ENCODE measurements around the gene PSMB10. TPM values are rescaled to one million over a fixed set of nuclear protein-coding genes. Genes with fewer than 3 reads are reported as not detected.
A peak's percentile ranks its signal among the peaks of the same experiment; 100 is the strongest.

The PSMB10 gene
- total RNA-seq, 1 donor from 2014 or later: 16.3 TPM

GRCh38 chr16:67922740-67923139 lies 13.9 kb downstream of the PSMB10 start:
- TF ChIP-seq CTCF (IDR thresholded peaks at IDR 0.05; ENCODE audit: insufficient read depth, low read length, severe bottlenecking): no peak
- DNase-seq (ENCODE audit: low read depth): no peak
- H3K4me3 ChIP-seq (ENCODE audit: low read depth, low read length): no peak overlapping the region
- peaks cover 6% of the 10 kb centered on the region for H3K36me3 ChIP-seq (ENCODE audit: control insufficient read depth, insufficient read depth, low read length)
- FAIRE-seq: no peak
- no peaks in the 10 kb centered on the region for H3K27me3 ChIP-seq (ENCODE audit: control insufficient read depth, insufficient read depth, low read length)

- TF ChIP-seq CTCF (IDR thresholded peaks at IDR 0.05; ENCODE audit: insufficient read depth, low read length, severe bottlenecking): no peak
- Histone ChIP-seq H3K27me3 (ENCODE audit: control insufficient read depth, insufficient read depth, low read length) (no peaks in the 10 kb centered on the region), H3K36me3 (ENCODE audit: control insufficient read depth, insufficient read depth, low read length) (peaks cover 2% of the 10 kb centered on the region), H3K4me3 (ENCODE audit: low read depth, low read length) (no peak overlapping the region)
- FAIRE-seq (no peak), DNase-seq (ENCODE audit: low read depth) (no peak)
Observed at GRCh38 chr16:67922221-67922620, 14.4 kb downstream of the PSMB10 start.

GRCh38 chr16:67919622-67920221 lies 16.9 kb downstream of the PSMB10 start:
- DNase-seq (ENCODE audit: low read depth): no peak
- no peaks in the 10 kb centered on the region for H3K27me3 ChIP-seq (ENCODE audit: control insufficient read depth, insufficient read depth, low read length)
- peaks cover 5% of the 10 kb centered on the region for H3K36me3 ChIP-seq (ENCODE audit: control insufficient read depth, insufficient read depth, low read length)
- FAIRE-seq: no peak
- TF ChIP-seq CTCF (IDR thresholded peaks at IDR 0.05; ENCODE audit: insufficient read depth, low read length, severe bottlenecking): no peak
- H3K4me3 ChIP-seq (ENCODE audit: low read depth, low read length): no peak overlapping the region

GRCh38 chr16:67917852-67918236 lies 18.8 kb downstream of the PSMB10 start:
- Histone ChIP-seq H3K27me3 (ENCODE audit: control insufficient read depth, insufficient read depth, low read length) (no peaks in the 10 kb centered on the region), H3K4me3 (ENCODE audit: low read depth, low read length) (no peak overlapping the region), H3K36me3 (ENCODE audit: control insufficient read depth, insufficient read depth, low read length) (peaks cover 6% of the 10 kb centered on the region)
- no peak for TF ChIP-seq CTCF (IDR thresholded peaks at IDR 0.05; ENCODE audit: insufficient read depth, low read length, severe bottlenecking)
- DNase-seq (ENCODE audit: low read depth): peak; percentile 89
- FAIRE-seq: peak; percentile 95

- TF ChIP-seq CTCF (IDR thresholded peaks at IDR 0.05; ENCODE audit: insufficient read depth, low read length, severe bottlenecking): no peak
- no peak for FAIRE-seq
- no peak for DNase-seq (ENCODE audit: low read depth)
- Histone ChIP-seq H3K27me3 (ENCODE audit: control insufficient read depth, insufficient read depth, low read length) (no peaks in the 10 kb centered on the region), H3K4me3 (ENCODE audit: low read depth, low read length) (no peak overlapping the region), H3K36me3 (ENCODE audit: control insufficient read depth, insufficient read depth, low read length) (peaks cover 6% of the 10 kb centered on the region)
Observed at GRCh38 chr16:67917140-67917851, 19.4 kb downstream of the PSMB10 start.
